Fibroblast of mammary gland (primary cell): ENCODE measurements around the gene STK31.
"Not testable (repeated sequence)": the region's sequence is repeated elsewhere in the genome, so short reads cannot be mapped to it uniquely, and the experiment has no call there.

ENCODE experiments used
- DNase-seq: peaks from one replicate; pipeline ENCODE4 v3.0.0-alpha.2; 2010; ENCODE audit warnings: low read depth
- H3K4me3 ChIP-seq: 2 replicates; pipeline ENCODE4 v1.5.1; 2011; ENCODE audit warnings: low read depth, mild to moderate bottlenecking, low read length, moderate library complexity; ENCODE audit not compliant: control insufficient read depth
- TF ChIP-seq, protein P1 (sequence below): conservative IDR thresholded peaks from 2 replicates; pipeline ENCODE4 v1.5.1; 2011; ENCODE audit warnings: low read depth, low read length, inconsistent platforms; ENCODE audit not compliant: control insufficient read depth, insufficient read depth

The STK31 gene

DNA sequence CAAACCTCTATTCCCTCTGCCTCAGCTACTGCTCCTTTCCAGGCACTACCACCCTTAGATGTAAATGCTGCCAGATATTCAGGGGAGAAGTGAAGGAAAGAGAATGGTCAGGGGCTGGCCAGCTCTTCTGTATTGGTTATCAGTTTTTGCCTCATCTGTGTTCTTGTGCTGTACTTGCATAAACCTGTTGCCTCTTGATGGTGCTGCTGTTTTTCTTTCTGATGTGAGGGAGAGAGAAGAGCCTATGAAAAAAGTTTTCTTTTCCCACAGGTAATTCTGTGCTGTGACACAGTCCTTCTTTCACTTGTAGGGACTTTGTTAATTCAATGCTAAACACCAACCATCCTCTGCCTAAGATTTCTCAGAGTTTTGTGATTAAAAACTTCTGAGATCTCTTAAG is 57.5 kb downstream of the STK31 start:
- TF ChIP-seq, protein P1, sequence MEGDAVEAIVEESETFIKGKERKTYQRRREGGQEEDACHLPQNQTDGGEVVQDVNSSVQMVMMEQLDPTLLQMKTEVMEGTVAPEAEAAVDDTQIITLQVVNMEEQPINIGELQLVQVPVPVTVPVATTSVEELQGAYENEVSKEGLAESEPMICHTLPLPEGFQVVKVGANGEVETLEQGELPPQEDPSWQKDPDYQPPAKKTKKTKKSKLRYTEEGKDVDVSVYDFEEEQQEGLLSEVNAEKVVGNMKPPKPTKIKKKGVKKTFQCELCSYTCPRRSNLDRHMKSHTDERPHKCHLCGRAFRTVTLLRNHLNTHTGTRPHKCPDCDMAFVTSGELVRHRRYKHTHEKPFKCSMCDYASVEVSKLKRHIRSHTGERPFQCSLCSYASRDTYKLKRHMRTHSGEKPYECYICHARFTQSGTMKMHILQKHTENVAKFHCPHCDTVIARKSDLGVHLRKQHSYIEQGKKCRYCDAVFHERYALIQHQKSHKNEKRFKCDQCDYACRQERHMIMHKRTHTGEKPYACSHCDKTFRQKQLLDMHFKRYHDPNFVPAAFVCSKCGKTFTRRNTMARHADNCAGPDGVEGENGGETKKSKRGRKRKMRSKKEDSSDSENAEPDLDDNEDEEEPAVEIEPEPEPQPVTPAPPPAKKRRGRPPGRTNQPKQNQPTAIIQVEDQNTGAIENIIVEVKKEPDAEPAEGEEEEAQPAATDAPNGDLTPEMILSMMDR: no peak
- no peak overlapping the region for H3K4me3 ChIP-seq
- DNase-seq: no peak

DNA sequence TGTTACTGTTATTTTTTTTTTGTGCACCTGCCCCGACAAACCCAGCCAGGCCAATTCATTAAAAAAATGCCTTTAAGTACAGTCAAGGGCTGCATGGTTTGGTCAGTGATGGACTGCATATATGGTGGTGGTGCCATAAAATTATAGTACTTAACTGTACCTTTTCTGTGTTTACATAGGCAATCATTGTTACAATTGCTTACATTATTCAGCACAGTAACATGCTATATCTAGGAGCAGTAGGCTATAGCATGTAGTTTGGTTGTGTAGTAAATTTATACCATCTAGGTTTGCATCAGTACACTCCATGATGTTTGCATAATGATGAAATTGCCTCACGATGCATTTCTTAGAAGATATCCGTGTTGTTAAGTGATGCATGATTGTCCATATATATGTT is 58.0 kb downstream of the STK31 start:
- no peak overlapping the region for H3K4me3 ChIP-seq
- DNase-seq: no peak
- TF ChIP-seq, protein P1: no peak

DNA sequence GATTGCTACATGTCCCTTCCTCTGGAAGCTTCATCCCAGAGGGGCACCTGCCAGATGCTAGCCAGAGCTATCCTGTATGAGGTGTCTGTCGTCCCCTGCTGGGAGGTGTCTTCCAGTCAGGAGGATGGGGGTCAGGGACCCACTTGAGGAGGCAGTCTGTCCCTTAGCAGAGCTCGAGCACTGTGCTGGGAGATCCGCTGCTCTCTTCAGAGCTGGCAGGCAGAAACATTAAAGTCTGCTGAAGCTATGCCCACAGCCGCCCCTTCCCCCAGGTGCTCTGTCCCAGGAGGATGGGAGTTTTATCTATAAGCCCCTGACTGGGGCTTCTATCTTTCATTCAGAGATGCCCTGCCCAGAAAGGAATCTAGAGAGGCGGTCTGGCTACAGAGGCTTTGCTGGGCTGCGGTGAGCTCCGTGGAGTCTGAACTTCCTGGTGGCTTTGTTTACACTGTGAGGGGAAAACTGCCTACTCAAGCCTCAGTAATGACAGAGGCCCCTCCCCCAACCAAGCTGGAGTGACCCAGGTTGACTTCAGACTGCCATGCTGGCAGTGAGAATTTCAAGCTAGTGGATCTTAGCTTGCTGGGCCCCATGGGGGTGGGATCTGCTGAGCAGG is 69.3 kb downstream of the STK31 start:
- H3K4me3 ChIP-seq, DNase-seq: not testable (repeated sequence)

DNA sequence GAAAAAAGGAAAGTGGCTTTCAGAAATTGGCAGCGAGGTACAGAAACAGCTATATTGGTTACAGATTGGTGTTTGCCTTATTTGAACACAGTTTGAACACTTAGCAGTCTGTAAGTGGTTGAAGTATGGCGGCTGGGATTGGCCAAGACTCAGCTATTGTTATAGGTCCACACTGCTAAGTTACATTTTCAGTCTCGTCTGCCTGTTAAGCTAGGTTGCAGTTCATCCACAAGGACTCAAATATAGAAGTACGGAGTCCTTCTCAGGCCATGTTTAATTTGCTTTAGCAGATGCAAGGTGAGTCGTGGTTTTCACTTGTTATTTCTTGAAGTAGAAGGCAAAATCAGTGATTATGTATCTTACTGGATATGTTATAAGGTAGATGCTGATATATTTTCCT is 73.1 kb downstream of the STK31 start:
- DNase-seq: no peak
- no peak overlapping the region for H3K4me3 ChIP-seq
- TF ChIP-seq, protein P1: no peak

DNA sequence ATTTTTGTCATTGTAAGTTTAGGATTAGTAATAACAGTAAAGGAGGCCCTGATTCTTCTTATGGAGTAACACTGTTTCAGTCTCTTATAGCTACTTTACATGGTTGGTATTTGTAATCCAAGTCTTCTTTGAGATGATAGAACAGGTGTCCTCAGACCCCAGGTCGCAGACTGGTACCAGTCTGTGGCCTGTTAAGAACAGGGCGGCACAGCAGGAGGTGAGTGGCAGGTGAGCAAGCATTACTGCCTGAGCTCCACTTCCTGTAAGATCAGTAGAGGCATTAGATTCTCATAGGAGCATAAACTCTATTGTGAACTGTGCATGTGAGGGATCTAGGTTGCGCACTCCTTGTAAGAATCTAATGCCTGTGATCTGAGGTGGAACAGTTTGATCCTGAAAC is 77.3 kb downstream of the STK31 start:
- TF ChIP-seq, protein P1: no peak
- no peak overlapping the region for H3K4me3 ChIP-seq
- DNase-seq: no peak

DNA sequence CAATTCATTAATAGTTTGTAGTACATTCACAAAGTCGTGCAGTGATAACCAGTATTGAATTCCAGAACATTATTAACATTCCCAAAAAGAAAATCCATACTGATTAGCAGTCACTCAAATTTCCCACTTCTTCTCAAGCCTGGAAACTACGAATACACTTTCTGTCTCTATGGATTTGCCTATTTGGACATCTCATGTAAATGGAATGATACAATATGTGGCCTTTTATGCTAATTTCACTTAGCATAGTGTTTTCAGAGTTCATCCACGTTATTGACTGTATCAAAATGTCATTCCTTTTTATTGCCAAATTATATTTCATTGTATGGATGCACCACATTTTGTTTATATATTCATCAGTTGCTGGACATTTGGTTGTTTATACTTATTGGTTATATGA is 78.8 kb downstream of the STK31 start:
- TF ChIP-seq, protein P1: no peak
- DNase-seq: no peak
- H3K4me3 ChIP-seq: no peak overlapping the region

DNA sequence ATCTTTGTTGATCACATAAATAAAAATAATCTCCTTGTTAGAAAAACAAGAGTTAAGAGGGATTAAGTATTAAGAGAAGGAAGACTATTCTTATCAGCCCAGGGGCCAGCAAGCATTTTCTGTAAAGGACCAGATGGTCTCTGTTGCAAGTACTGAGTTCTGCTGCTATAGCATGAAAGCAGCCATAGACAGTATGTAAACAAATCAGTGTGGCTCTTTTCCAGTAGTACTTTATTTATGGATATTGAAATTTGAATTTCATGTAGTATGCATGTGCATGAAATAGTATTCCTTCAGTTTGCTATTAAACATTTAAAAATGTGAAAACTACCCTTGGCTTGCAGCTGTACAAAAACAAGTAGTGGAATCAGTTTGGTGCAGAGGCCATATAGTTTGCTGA is 81.7 kb downstream of the STK31 start:
- TF ChIP-seq, protein P1: no peak

More for the DNA sequence above, 81.7 kb downstream of the STK31 start:
- no peak overlapping the region for H3K4me3 ChIP-seq
- no peak for DNase-seq
